OCI-LY7 (cell line): ENCODE measurements around the gene SLC25A22. TPM values are rescaled to one million over a fixed set of nuclear protein-coding genes. Genes with fewer than 3 reads are reported as not detected.

ENCODE experiments used
- BruUV-seq: library from RNA; stranded (reverse); fragments of 400-500 nt; replicated peaks from 2 replicates; lab custom pipeline; 2021; lab: Mats Ljungman, UMichigan
- CTCF ChIA-PET: fragments of 300-600 bp; sonication (Branson Sonifier 250); formaldehyde crosslinking; loops from one replicate; lab custom pipeline; 2022; ENCODE audit warnings: antibody characterized with exemption; ENCODE audit not compliant: unreplicated experiment; lab: Charles Lee
- POLR2A ChIA-PET: fragments of 300-600 bp; sonication (Branson Sonifier 250); formaldehyde crosslinking; loops from one replicate; lab custom pipeline; 2022; ENCODE audit warnings: antibody characterized with exemption; lab: Charles Lee
- DNase-seq: peaks from one replicate; pipeline ENCODE4 v3.0.0-alpha.2; 2015; ENCODE audit warnings: low spot score
- H2AFZ ChIP-seq: fragments of 200-600 bp; sonication (generic), shearing (Covaris generic); 2 replicates; pipeline ENCODE4 v1.6.1; 2014; ENCODE audit warnings: mild to moderate bottlenecking, antibody characterized with exemption, low read length, moderate library complexity
- H3K27ac ChIP-seq: fragments of 200-600 bp; sonication (generic); 2 replicates; pipeline ENCODE4 v1.5.1; 2014; ENCODE audit warnings: mixed run types, low read depth, mild to moderate bottlenecking, moderate library complexity, low read length, inconsistent platforms; ENCODE audit not compliant: poor library complexity, severe bottlenecking
- H3K36me3 ChIP-seq: fragments of 200-600 bp; sonication (generic); 2 replicates; pipeline ENCODE4 v1.6.1; 2014; ENCODE audit warnings: mild to moderate bottlenecking, antibody characterized with exemption, low read length, moderate library complexity, mixed read lengths; ENCODE audit not compliant: insufficient read depth
- H3K4me1 ChIP-seq: fragments of 200-600 bp; sonication (generic); 2 replicates; pipeline ENCODE4 v1.5.1; 2014; ENCODE audit warnings: mild to moderate bottlenecking, low read length; ENCODE audit not compliant: insufficient read depth, poor library complexity, severe bottlenecking
- H3K4me2 ChIP-seq: fragments of 200-600 bp; sonication (generic); 2 replicates; pipeline ENCODE4 v1.6.1; 2014; ENCODE audit warnings: mild to moderate bottlenecking, low read length
- H3K4me3 ChIP-seq: fragments of 200-600 bp; sonication (generic); 2 replicates; pipeline ENCODE4 v1.5.1; 2014; ENCODE audit warnings: mild to moderate bottlenecking, low read depth, low read length; ENCODE audit not compliant: poor library complexity, severe bottlenecking
- H3K79me2 ChIP-seq: fragments of 200-600 bp; sonication (generic); 2 replicates; pipeline ENCODE4 v1.6.1; 2016; ENCODE audit warnings: low read depth, mild to moderate bottlenecking, low read length, moderate library complexity, mixed read lengths; ENCODE audit not compliant: insufficient read depth
- H3K9me2 ChIP-seq: fragments of 200-600 bp; sonication (generic); 2 replicates; pipeline ENCODE4 v1.6.1; 2016; ENCODE audit warnings: mild to moderate bottlenecking, low read length, mixed read lengths; ENCODE audit not compliant: insufficient read depth
- H3K9me3 ChIP-seq: fragments of 200-600 bp; sonication (generic); 2 replicates; pipeline ENCODE4 v1.6.1; 2014; ENCODE audit warnings: mild to moderate bottlenecking, mixed run types, low read length, mixed read lengths
- H4K20me1 ChIP-seq: fragments of 200-600 bp; sonication (generic); 2 replicates; pipeline ENCODE4 v1.6.1; 2014; ENCODE audit warnings: mild to moderate bottlenecking, antibody characterized with exemption, low read length, moderate library complexity, mixed read lengths; ENCODE audit not compliant: insufficient read depth
- EZH2phosphoT487 ChIP-seq: fragments of 200-600 bp; sonication (generic); IDR thresholded peaks from 2 replicates; pipeline ENCODE4 v1.6.1; 2018; ENCODE audit warnings: low read depth, borderline replicate concordance, mild to moderate bottlenecking, mixed run types, antibody characterized with exemption, low read length, moderate library complexity, mixed read lengths
- intact Hi-C: fragments of 100-400 bp; cut with micrococcal nuclease; formaldehyde crosslinking; loops from one replicate; pipeline ENCODE4 v1.10.0; 2022; ENCODE audit not compliant: unreplicated experiment
- total RNA-seq, 2 experiments: library from RNA; depleted of rRNA in 1 of 2; stranded (reverse); fragments of >200 nt in 1 of 2; shearing (Covaris generic) in 1 of 2; gene quantifications; 2 replicates each; pipeline ENCODE4 v1.2.3, GENCODE V29; 2014 to 2022
- TF ChIP-seq, protein P1 (sequence below): fragments of 200-600 bp; sonication (generic); conservative IDR thresholded peaks from 2 replicates; pipeline ENCODE4 v1.5.1; 2014; ENCODE audit warnings: mild to moderate bottlenecking, antibody characterized with exemption, low read length, moderate library complexity, mixed read lengths

The SLC25A22 gene
- total RNA-seq, 2 experiments from 2014 or later: 30.8 to 50.9 TPM

DNA sequence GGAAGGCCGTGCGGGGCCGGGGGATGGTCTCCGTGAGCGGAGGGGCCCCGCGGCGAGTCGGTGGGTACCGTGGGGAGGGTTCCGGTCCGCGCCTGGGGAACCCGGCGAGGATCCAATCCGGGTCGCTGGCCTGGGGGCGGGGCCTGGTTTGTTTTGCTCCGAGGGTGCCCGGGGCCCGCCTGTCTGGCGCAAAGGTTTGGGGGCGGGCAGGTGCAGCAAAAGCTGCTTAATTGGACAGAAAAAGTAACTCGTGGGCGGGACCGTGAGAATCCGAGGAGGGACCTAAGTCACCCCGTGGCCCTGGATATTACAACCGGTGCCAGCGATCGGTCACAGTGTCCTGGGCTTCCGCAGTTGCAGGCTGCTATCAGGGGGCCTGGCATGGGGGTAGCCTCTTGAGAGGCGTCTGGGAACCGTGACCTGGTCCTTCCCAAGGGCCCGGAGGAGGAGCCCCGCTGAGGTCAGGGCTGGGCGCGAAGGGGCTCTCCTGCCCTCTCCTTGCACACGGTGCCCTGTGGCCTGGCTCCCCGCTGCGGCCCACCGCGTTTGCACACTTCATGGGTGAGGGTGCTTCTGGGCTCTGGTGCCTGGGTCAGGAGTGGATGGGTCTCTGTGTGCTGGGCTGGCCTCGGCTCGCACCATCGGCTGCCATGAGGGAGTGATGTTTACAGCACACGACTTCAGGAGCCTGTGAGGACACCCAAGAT, 22.0 kb upstream of the SLC25A22 start:
- Histone ChIP-seq H3K4me3 (peak overlapping the region; percentile 76), H3K4me1 (peaks cover 17% of the 10 kb centered on the region), H3K36me3 (peaks cover 14% of the 10 kb centered on the region; the same call in 1 of the 2 replicates), H3K9me3 (no peaks in the 10 kb centered on the region), H4K20me1 (no peaks in the 10 kb centered on the region), H3K27ac (peak overlapping the region; percentile 34), H3K9me2 (no peaks in the 10 kb centered on the region), H3K4me2 (peak overlapping the region; percentile 97), H2AFZ (0 out of 2 replicates have a peak overlapping the region, but pooled peaks have one; percentile 14), H3K79me2 (no peaks in the 10 kb centered on the region)
- no TSS peak for BruUV-seq
- POLR2A ChIA-PET: interaction anchor here (1.1 to 1.8 kb wide), 4 partner anchors 8 to 11 kb away, joined by 3 to 11 read pairs (median 4); partner anchors contain the start of genes CRACR2B and RPLP2
- intact Hi-C loops: no loop called here
- CTCF ChIA-PET: interaction anchor here (0.6 kb wide), 1 partner anchor 96 kb away, joined by 3 read pairs; no protein-coding TSS in a partner anchor
- peak; percentile 92 for DNase-seq
- TF ChIP-seq, protein P1, sequence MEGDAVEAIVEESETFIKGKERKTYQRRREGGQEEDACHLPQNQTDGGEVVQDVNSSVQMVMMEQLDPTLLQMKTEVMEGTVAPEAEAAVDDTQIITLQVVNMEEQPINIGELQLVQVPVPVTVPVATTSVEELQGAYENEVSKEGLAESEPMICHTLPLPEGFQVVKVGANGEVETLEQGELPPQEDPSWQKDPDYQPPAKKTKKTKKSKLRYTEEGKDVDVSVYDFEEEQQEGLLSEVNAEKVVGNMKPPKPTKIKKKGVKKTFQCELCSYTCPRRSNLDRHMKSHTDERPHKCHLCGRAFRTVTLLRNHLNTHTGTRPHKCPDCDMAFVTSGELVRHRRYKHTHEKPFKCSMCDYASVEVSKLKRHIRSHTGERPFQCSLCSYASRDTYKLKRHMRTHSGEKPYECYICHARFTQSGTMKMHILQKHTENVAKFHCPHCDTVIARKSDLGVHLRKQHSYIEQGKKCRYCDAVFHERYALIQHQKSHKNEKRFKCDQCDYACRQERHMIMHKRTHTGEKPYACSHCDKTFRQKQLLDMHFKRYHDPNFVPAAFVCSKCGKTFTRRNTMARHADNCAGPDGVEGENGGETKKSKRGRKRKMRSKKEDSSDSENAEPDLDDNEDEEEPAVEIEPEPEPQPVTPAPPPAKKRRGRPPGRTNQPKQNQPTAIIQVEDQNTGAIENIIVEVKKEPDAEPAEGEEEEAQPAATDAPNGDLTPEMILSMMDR: no peak
- TF ChIP-seq EZH2phosphoT487: no peak

DNA sequence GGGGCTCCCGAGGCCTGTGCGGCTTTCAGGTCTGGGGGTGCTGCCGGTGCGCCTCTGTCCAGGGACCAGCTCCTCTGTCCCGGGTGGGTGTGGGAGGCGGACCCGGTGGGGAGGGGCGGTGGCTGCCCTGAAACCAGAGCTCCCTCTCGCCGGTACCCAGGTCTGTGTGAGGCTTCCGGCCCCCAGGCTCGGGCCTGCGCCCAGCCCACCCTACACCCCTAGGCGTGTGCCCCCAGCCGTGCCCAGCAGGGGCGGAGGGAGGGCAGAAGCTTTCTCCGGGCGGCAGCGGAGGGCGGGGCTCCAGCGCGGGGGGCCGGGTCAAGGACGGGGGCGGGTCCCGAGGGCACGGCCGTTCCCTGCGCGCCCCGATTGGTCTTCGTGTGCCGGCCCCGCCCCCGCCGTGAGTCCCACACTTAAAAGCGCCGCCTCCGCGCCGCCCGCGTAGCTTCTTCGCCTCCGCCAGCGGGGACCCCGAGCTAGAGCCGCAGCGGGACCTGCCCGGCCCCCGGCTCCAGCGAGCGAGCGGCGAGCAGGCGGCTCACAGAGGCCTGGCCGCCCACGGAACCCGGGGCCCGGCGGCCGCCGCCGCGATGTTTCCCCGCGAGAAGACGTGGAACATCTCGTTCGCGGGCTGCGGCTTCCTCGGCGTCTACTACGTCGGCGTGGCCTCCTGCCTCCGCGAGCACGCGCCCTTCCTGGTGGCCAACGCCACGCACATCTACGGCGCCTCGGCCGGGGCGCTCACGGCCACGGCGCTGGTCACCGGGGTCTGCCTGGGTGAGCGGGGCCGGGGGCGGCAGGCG, 21.2 kb upstream of the SLC25A22 start:
- CTCF ChIA-PET: interaction anchor here (0.6 kb wide), 2 partner anchors 27 to 96 kb away, joined by 3 read pairs; no protein-coding TSS in a partner anchor
- intact Hi-C loops: no loop called here
- POLR2A ChIA-PET: interaction anchor here (1.1 to 1.8 kb wide), 5 partner anchors 8 to 24 kb away, joined by 3 to 11 read pairs (median 4); partner anchors contain the start of genes CRACR2B, RPLP2 and TSPAN4
- no peaks in the 10 kb centered on the region for H4K20me1 ChIP-seq
- TF ChIP-seq, protein P1: no peak
- BruUV-seq: no TSS peak
- no peaks in the 10 kb centered on the region for H3K9me2 ChIP-seq
- peaks cover 20% of the 10 kb centered on the region; the same call in 1 of the 2 replicates for H3K36me3 ChIP-seq
- H3K4me1 ChIP-seq: peaks cover 17% of the 10 kb centered on the region
- H3K27ac ChIP-seq: peak overlapping the region; percentile 34
- peak; percentile 95 for DNase-seq
- no peaks in the 10 kb centered on the region for H3K9me3 ChIP-seq
- H3K4me3 ChIP-seq: peak overlapping the region; percentile 76
- 0 out of 2 replicates have a peak overlapping the region, but pooled peaks have one; percentile 14 for H2AFZ ChIP-seq
- H3K79me2 ChIP-seq: no peaks in the 10 kb centered on the region
- H3K4me2 ChIP-seq: peak overlapping the region; percentile 97
